ENCODE results near the gene GALNT15. TPM values are rescaled to one million over a fixed set of nuclear protein-coding genes. Genes with fewer than 3 reads are reported as not detected.

GALNT15 gene
- total and polyA plus RNA-seq, 2 donors (not counting 1 experiment from before 2014, with no cell fraction given) = not detected

- TF ChIP-seq CTCF (IDR thresholded peaks at IDR 0.05) = no peak
- no peak for TF ChIP-seq EZH2 (IDR thresholded peaks at IDR 0.05; ENCODE audit: borderline replicate concordance, insufficient read depth, low read depth, low read length, poor library complexity, severe bottlenecking)
- 100% methylated on average over 1 of the region's 2 CpGs for WGBS (ENCODE audit: insufficient coverage)
These were observed 82.8 kb downstream of the GALNT15 start for GRCh38 chr3:16257309-16257708.

GRCh38 chr3:16258177-16258576 lies 83.7 kb downstream of the GALNT15 start:
- no peak overlapping the region for H3K27ac Mint-ChIP-seq
- DNase-seq = no peak
- no peak for ATAC-seq (ENCODE audit: low read depth)
- POLR2A ChIA-PET = no interaction called here
- Histone ChIP-seq H3K4me2 (replicated peaks; ENCODE audit: low read depth, low read length, poor library complexity, severe bottlenecking) (no peak overlapping the region), H4K20me1 (ENCODE audit: control insufficient read depth, insufficient read depth, low read length, poor library complexity, severe bottlenecking) (no peaks in the 10 kb centered on the region), H3K79me2 (ENCODE audit: control insufficient read depth, insufficient read depth, low read length) (peaks cover 10% of the 10 kb centered on the region), H3K36me3 (replicated peaks in 1 of 2; ENCODE audit: control extremely low read depth in 1 of 2, control insufficient read depth in 1 of 2, extremely low read depth in 1 of 2, insufficient read depth in 2 of 2, low read length in 1 of 2) (peaks cover 8 to 20% of the 10 kb centered on the region in 2 experiments), H3K4me3 (ENCODE audit: control extremely low read depth in 1 of 5, extremely low read depth in 1 of 5, insufficient read depth in 1 of 5, low read depth in 2 of 5, low read length in 4 of 5) (no peak overlapping the region), H3K27ac (ENCODE audit: low read length in 2 of 2) (no peak overlapping the region), H2AFZ (ENCODE audit: insufficient read depth, low read depth, low read length, poor library complexity, severe bottlenecking) (no peak overlapping the region), H3K9me3 (ENCODE audit: control extremely low read depth in 1 of 3, control insufficient read depth in 2 of 3, insufficient read depth in 1 of 3, low read length in 2 of 3) (no peaks in the 10 kb centered on the region), H3K4me1 (ENCODE audit: control insufficient read depth in 2 of 2, insufficient read depth in 2 of 2, low read length in 2 of 2) (no peaks in the 10 kb centered on the region), H3K27me3 (replicated peaks in 1 of 4; ENCODE audit: control extremely low read depth in 1 of 4, control insufficient read depth in 3 of 4, insufficient read depth in 4 of 4, low read length in 3 of 4) (no peaks in the 10 kb centered on the region), H3K9ac (ENCODE audit: low read length) (no peak overlapping the region)
- H3K27me3 Mint-ChIP-seq = peaks cover 3% of the 10 kb centered on the region
- CTCF ChIA-PET = interaction anchor here (3.5 kb wide), 1 partner anchor 10 kb away, joined by 13 read pairs; no protein-coding TSS in a partner anchor
- 79% methylated on average over 3 of the region's 5 CpGs for WGBS (ENCODE audit: insufficient coverage)
- H3K4me1 Mint-ChIP-seq = peaks cover 2% of the 10 kb centered on the region
- intact Hi-C loops (cut with micrococcal nuclease) = no loop called here
- TF ChIP-seq CTCF (IDR thresholded peaks at IDR 0.05) (no peak), EZH2 (IDR thresholded peaks at IDR 0.05; ENCODE audit: borderline replicate concordance, insufficient read depth, low read depth, low read length, poor library complexity, severe bottlenecking) (no peak)
- H3K9me3 Mint-ChIP-seq (ENCODE audit: insufficient read depth) = no peaks in the 10 kb centered on the region
- H3K4me3 Mint-ChIP-seq = no peak overlapping the region

More at GRCh38 chr3:16257309-16257708, 82.8 kb downstream of the GALNT15 start:
- Histone ChIP-seq H3K9ac (ENCODE audit: low read length) (no peak overlapping the region), H3K9me3 (ENCODE audit: control extremely low read depth in 1 of 3, control insufficient read depth in 2 of 3, insufficient read depth in 1 of 3, low read length in 2 of 3) (no peaks in the 10 kb centered on the region), H3K27ac (ENCODE audit: low read length in 2 of 2) (no peak overlapping the region), H3K4me2 (replicated peaks; ENCODE audit: low read depth, low read length, poor library complexity, severe bottlenecking) (no peak overlapping the region), H4K20me1 (ENCODE audit: control insufficient read depth, insufficient read depth, low read length, poor library complexity, severe bottlenecking) (no peaks in the 10 kb centered on the region), H3K4me1 (ENCODE audit: control insufficient read depth in 2 of 2, insufficient read depth in 2 of 2, low read length in 2 of 2) (peaks cover 3 to 6% of the 10 kb centered on the region in 2 donors), H3K36me3 (replicated peaks in 1 of 2; ENCODE audit: control extremely low read depth in 1 of 2, control insufficient read depth in 1 of 2, extremely low read depth in 1 of 2, insufficient read depth in 2 of 2, low read length in 1 of 2) (peaks cover 7 to 20% of the 10 kb centered on the region in 2 experiments), H3K27me3 (replicated peaks in 1 of 4; ENCODE audit: control extremely low read depth in 1 of 4, control insufficient read depth in 3 of 4, insufficient read depth in 4 of 4, low read length in 3 of 4) (no peaks in the 10 kb centered on the region), H3K4me3 (ENCODE audit: control extremely low read depth in 1 of 5, extremely low read depth in 1 of 5, insufficient read depth in 1 of 5, low read depth in 2 of 5, low read length in 4 of 5) (no peak overlapping the region), H3K79me2 (ENCODE audit: control insufficient read depth, insufficient read depth, low read length) (peaks cover 1% of the 10 kb centered on the region), H2AFZ (ENCODE audit: insufficient read depth, low read depth, low read length, poor library complexity, severe bottlenecking) (no peak overlapping the region)
- ATAC-seq (ENCODE audit: low read depth) (no peak), DNase-seq (no peak)
- Mint-ChIP-seq H3K27ac (no peak overlapping the region), H3K4me1 (peaks cover 8% of the 10 kb centered on the region), H3K27me3 (peaks cover 3% of the 10 kb centered on the region), H3K9me3 (ENCODE audit: insufficient read depth) (no peaks in the 10 kb centered on the region), H3K4me3 (no peak overlapping the region)
- intact Hi-C loops (cut with micrococcal nuclease) = no loop called here
- ChIA-PET CTCF (interaction anchor here (3.5 kb wide), 1 partner anchor 9 kb away, joined by 13 read pairs; no protein-coding TSS in a partner anchor), POLR2A (no interaction called here)

All from B cell (primary cell).